Measurements from ENCODE around the gene UGT1A5.

Gene UGT1A5

GRCh38 chr2:233712611-233713261 is at the start of gene UGT1A5:
TSS of gene UGT1A5 (plus strand) at chr2:233712907. CDS start at chr2:233712992, 85 bp downstream.
- no peak for TF ChIP-seq CTCF (IDR thresholded peaks at IDR 0.05; ENCODE audit: insufficient read depth, low read length, missing control alignments)
- no peak within 1 kb of the TSS for H3K4me3 ChIP-seq (ENCODE audit: low read depth, low read length)
- ChIA-PET POLR2A (no interaction called here), CTCF (interaction anchor here (0.7 to 3.2 kb wide), 13 partner anchors 8 to 283 kb away, joined by 3 to 50 read pairs (median 4); no protein-coding TSS in a partner anchor)
- DNase-seq (ENCODE audit: low read depth, low spot score) = no peak

- DNase-seq (ENCODE audit: low read depth, low spot score) = no peak
- CTCF ChIA-PET = no interaction called here
- TF ChIP-seq CTCF (IDR thresholded peaks at IDR 0.05; ENCODE audit: insufficient read depth, low read length, missing control alignments) = no peak
- POLR2A ChIA-PET = no interaction called here
- H3K4me3 ChIP-seq (ENCODE audit: low read depth, low read length) = no peak overlapping the region
These were observed 48.8 kb upstream of the UGT1A5 start for GRCh38 chr2:233663911-233664310.

GRCh38 chr2:233668605-233669260 is 44.0 kb upstream of the UGT1A5 start:
- ChIA-PET CTCF (no interaction called here), POLR2A (no interaction called here)
- no peak overlapping the region for H3K4me3 ChIP-seq (ENCODE audit: low read depth, low read length)
- TF ChIP-seq CTCF (IDR thresholded peaks at IDR 0.05; ENCODE audit: insufficient read depth, low read length, missing control alignments) = no peak
- no peak for DNase-seq (ENCODE audit: low read depth, low spot score)

GRCh38 chr2:233671290-233672161 is 41.2 kb upstream of the UGT1A5 start, which contains the start of gene UGT1A9:
TSS of gene UGT1A9 (plus strand) at chr2:233671898. CDS start at chr2:233671935, 37 bp downstream.
- CTCF ChIA-PET = no interaction called here
- POLR2A ChIA-PET = no interaction called here
- no peak within 1 kb of the TSS for H3K4me3 ChIP-seq (ENCODE audit: low read depth, low read length)
- TF ChIP-seq CTCF (IDR thresholded peaks at IDR 0.05; ENCODE audit: insufficient read depth, low read length, missing control alignments) = no peak
- no peak for DNase-seq (ENCODE audit: low read depth, low spot score)

- ChIA-PET CTCF (no interaction called here), POLR2A (no interaction called here)
- no peak for DNase-seq (ENCODE audit: low read depth, low spot score)
- no peak for TF ChIP-seq CTCF (IDR thresholded peaks at IDR 0.05; ENCODE audit: insufficient read depth, low read length, missing control alignments)
- no peak overlapping the region for H3K4me3 ChIP-seq (ENCODE audit: low read depth, low read length)
These were observed 39.8 kb upstream of the UGT1A5 start for GRCh38 chr2:233672886-233673285.

- CTCF ChIA-PET = no interaction called here
- no peak for DNase-seq (ENCODE audit: low read depth, low spot score)
- TF ChIP-seq CTCF (IDR thresholded peaks at IDR 0.05; ENCODE audit: insufficient read depth, low read length, missing control alignments) = no peak
These were observed 38.8 kb upstream of the UGT1A5 start for GRCh38 chr2:233673896-233674295.

More at GRCh38 chr2:233673896-233674295, 38.8 kb upstream of the UGT1A5 start:
- POLR2A ChIA-PET = no interaction called here
- H3K4me3 ChIP-seq (ENCODE audit: low read depth, low read length) = no peak overlapping the region
